HCT116 (cell line): Measurements from ENCODE around the gene HSPB3. TPM values are rescaled to one million over a fixed set of nuclear protein-coding genes. Genes with fewer than 3 reads are reported as not detected.

Source experiments
- ATAC-seq: fragments of 200-7000 bp; cut with Tn5 transposase; 2 replicates; pipeline ENCODE4 v1.9.1; 2020; ENCODE audit warnings: mild to moderate bottlenecking, moderate library complexity
- BruUV-seq: library from RNA; stranded (reverse); fragments of 400-500 nt; replicated peaks from 2 replicates; lab custom pipeline; 2021; lab: Mats Ljungman, UMichigan
- CTCF ChIA-PET: fragments of 300-600 bp; sonication (Branson Sonifier 250); formaldehyde crosslinking; loops from one replicate; lab custom pipeline; 2021; ENCODE audit warnings: antibody characterized with exemption; lab: Charles Lee
- POLR2A ChIA-PET: fragments of 300-600, 350-600 bp; sonication (Branson Sonifier 250); formaldehyde crosslinking; loops from one replicate; lab custom pipeline; 2021; ENCODE audit warnings: antibody characterized with exemption; lab: Charles Lee
- RAD21 ChIA-PET, 2 experiments: fragments of 300-600 bp; sonication (Branson Sonifier 250); formaldehyde crosslinking; loops; one replicate each; lab custom pipeline; 2023; ENCODE audit warnings: low total read pairs in 2 of 2; ENCODE audit not compliant: uncharacterized antibody in 2 of 2, unreplicated experiment in 2 of 2, low non-redundant PET in 1 of 2; lab: Charles Lee
- DNase-seq: peaks from one replicate; pipeline ENCODE4 v3.0.0-alpha.2; 2010; ENCODE audit warnings: low read depth, low spot score
- H2AFZ ChIP-seq: fragments of 200-600 bp; shearing (Covaris generic), sonication (generic); 2 replicates; pipeline ENCODE4 v1.6.1; 2017; ENCODE audit warnings: low read depth, mixed run types, mixed read lengths, antibody characterized with exemption, low read length; ENCODE audit not compliant: poor library complexity, severe bottlenecking
- H3K27ac ChIP-seq: 2 replicates; pipeline ENCODE4 v1.5.1; 2012; ENCODE audit warnings: low read depth, low read length
- H3K27me3 ChIP-seq: fragments of 200-600 bp; sonication (generic); 2 replicates; pipeline ENCODE4 v1.6.1; 2016; ENCODE audit warnings: mixed run types, low read length, mixed read lengths; ENCODE audit not compliant: insufficient read depth
- H3K36me3 ChIP-seq, 2 experiments: fragments of 200-500 bp in 1 of 2; fragments of 200-600 bp in 1 of 2; sonication (Bioruptor generic) in 1 of 2; sonication (generic) in 1 of 2; 2 replicates each; pipeline versions ENCODE4 v1.5.1 to v1.6.1; 2014 to 2016; ENCODE audit warnings: low read length in 2 of 2, inconsistent platforms in 1 of 2, mixed read lengths in 1 of 2, mixed run types in 1 of 2; ENCODE audit not compliant: insufficient read depth in 2 of 2, control insufficient read depth in 1 of 2
- H3K4me1 ChIP-seq, 2 experiments: fragments of 200-600 bp in 1 of 2; sonication (generic) in 1 of 2; 2 replicates each; pipeline versions ENCODE4 v1.5.1 to v1.6.1; 2012 to 2017; ENCODE audit warnings: low read length in 2 of 2, inconsistent platforms in 1 of 2, mild to moderate bottlenecking in 1 of 2, mixed read lengths in 1 of 2, mixed run types in 1 of 2, moderate library complexity in 1 of 2; ENCODE audit not compliant: insufficient read depth in 2 of 2, control insufficient read depth in 1 of 2
- H3K4me2 ChIP-seq: fragments of 200-600 bp; sonication (generic); 2 replicates; pipeline ENCODE4 v1.6.1; 2017; ENCODE audit warnings: mixed run types, low read length, mixed read lengths
- H3K4me3 ChIP-seq, 2 experiments: fragments of 200-600 bp in 1 of 2; sonication (generic) in 1 of 2; replicated peaks in 1 of 2; 2 replicates each; pipeline ENCODE4 v1.5.1; 2011 to 2016; ENCODE audit warnings: low read length in 2 of 2, control low read depth in 1 of 2, low read depth in 1 of 2, mild to moderate bottlenecking in 1 of 2, mixed read lengths in 1 of 2, mixed run types in 1 of 2
- H3K79me2 ChIP-seq: fragments of 200-600 bp; sonication (generic); 2 replicates; pipeline ENCODE4 v1.6.1; 2017; ENCODE audit warnings: mild to moderate bottlenecking, mixed run types, low read length, moderate library complexity, mixed read lengths; ENCODE audit not compliant: insufficient read depth
- H3K9ac ChIP-seq: fragments of 200-600 bp; sonication (generic); 2 replicates; pipeline ENCODE4 v1.6.1; 2016; ENCODE audit warnings: low read length, mixed read lengths
- H3K9me2 ChIP-seq: fragments of 200-600 bp; sonication (generic), shearing (Covaris generic); 2 replicates; pipeline ENCODE4 v1.6.1; 2017; ENCODE audit warnings: mixed run types, mild to moderate bottlenecking, moderate library complexity; ENCODE audit not compliant: insufficient read depth
- H3K9me3 ChIP-seq, 2 experiments: fragments of 200-500 bp in 1 of 2; fragments of 200-600 bp in 1 of 2; sonication (Bioruptor generic) in 1 of 2; sonication (generic) in 1 of 2; 2 replicates each; pipeline ENCODE4 v1.6.1; 2014 to 2017; ENCODE audit warnings: low read length in 2 of 2, mixed read lengths in 2 of 2, inconsistent platforms in 1 of 2, low read depth in 1 of 2, mild to moderate bottlenecking in 1 of 2, mixed run types in 1 of 2, moderate library complexity in 1 of 2; ENCODE audit not compliant: control insufficient read depth in 1 of 2, insufficient read depth in 1 of 2
- H4K20me1 ChIP-seq: fragments of 200-600 bp; sonication (generic), shearing (Covaris generic); 2 replicates; pipeline ENCODE4 v1.6.1; 2017; ENCODE audit warnings: mixed run types, mild to moderate bottlenecking, moderate library complexity; ENCODE audit not compliant: insufficient read depth
- CEBPB ChIP-seq: IDR thresholded peaks from 2 replicates; pipeline ENCODE4 v1.6.1; 2012; ENCODE audit warnings: low read depth
- ELF1 ChIP-seq: IDR thresholded peaks from 2 replicates; pipeline ENCODE4 v1.6.1; 2012; ENCODE audit warnings: low read depth, borderline replicate concordance
- ZFX ChIP-seq: fragments of 450-650 bp; IDR thresholded peaks from 2 replicates; pipeline ENCODE4 v1.6.1; 2017
- intact Hi-C: fragments of 100-400 bp; cut with micrococcal nuclease; formaldehyde crosslinking; loops from 2 replicates; pipeline ENCODE4 v1.10.0; 2022
- total RNA-seq: library from RNA; stranded (reverse); gene quantifications from one replicate; pipeline ENCODE4 v1.2.1, GENCODE V29; 2021; ENCODE audit not compliant: unreplicated experiment

Gene HSPB3
- total RNA-seq, 1 experiment from 2014 or later: not detected

- TF ChIP-seq ELF1: no peak
- TF ChIP-seq ZFX: no peak
Observed at GRCh38 chr5:54492178-54492577, 36.7 kb downstream of the HSPB3 start (continued).

GRCh38 chr5:54495027-54495426 lies 39.5 kb downstream of the HSPB3 start:
- no peak for ATAC-seq
- intact Hi-C loops: no loop called here
- Histone ChIP-seq H3K9me2 (no peaks in the 10 kb centered on the region), H3K9ac (no peak overlapping the region), H3K36me3 (no peaks in the 10 kb centered on the region), H3K27ac (no peak overlapping the region), H3K79me2 (no peaks in the 10 kb centered on the region), H4K20me1 (no peaks in the 10 kb centered on the region), H3K4me1 (no peaks in the 10 kb centered on the region)
- CTCF ChIA-PET: interaction anchor here (1.2 kb wide), 1 partner anchor 251 kb away, joined by 3 read pairs; no protein-coding TSS in a partner anchor
- TF ChIP-seq CEBPB (no peak), ZFX (no peak)
- TF ChIP-seq, all 23 proteins: peak for 0
- DNase-seq: no peak
- Histone ChIP-seq H3K4me3 (no peak overlapping the region), H3K27me3 (no peaks in the 10 kb centered on the region), H2AFZ (no peak overlapping the region), H3K9me3 (0 out of 4 replicates have a peak, but pooled peaks cover 0 to 4% of the 10 kb centered on the region in 2 experiments), H3K4me2 (no peak overlapping the region)
- RAD21 ChIA-PET: no interaction called here
- POLR2A ChIA-PET: no interaction called here
- no TSS peak for BruUV-seq

Other genes starting within 250 kb of the HSPB3 start
- 15.0 TPM for gene ARL15, start 145.1 kb upstream of the HSPB3 start, total RNA-seq
- 16.0 TPM for gene SNX18, start 62.1 kb downstream of the HSPB3 start, total RNA-seq